Left lung (tissue), 10 donors: ENCODE results near the gene TMIE. TPM values are rescaled to one million over a fixed set of nuclear protein-coding genes. Genes with fewer than 3 reads are reported as not detected.

Experiments used
- ATAC-seq: fragments of 200-7000 bp; cut with Tn5 transposase; one replicate; pipeline ENCODE4 v1.9.1; 2020; ENCODE audit warnings: moderate library complexity
- DNase-seq, 4 donors: peaks; one replicate each; pipeline ENCODE4 v3.0.0-alpha.2; 2013 to 2020
- H3K27ac ChIP-seq, 2 donors: fragments of 200-600 bp; sonication (generic) in 1 of 2; one replicate each; pipeline versions ENCODE4 v1.5.0 to v1.8.0; 2020 to 2021
- H3K27me3 ChIP-seq, 2 donors: fragments of 200-600 bp; sonication (generic) in 1 of 2; one replicate each; pipeline versions ENCODE4 v1.5.0 to v1.8.0; 2020 to 2021
- H3K36me3 ChIP-seq, 2 donors: fragments of 200-600 bp; sonication (generic) in 1 of 2; one replicate each; pipeline versions ENCODE4 v1.5.0 to v1.8.0; 2020 to 2021
- H3K4me1 ChIP-seq, 2 donors: fragments of 200-600 bp; one replicate each; pipeline ENCODE4 v1.8.0; 2021
- H3K4me3 ChIP-seq, 2 donors: fragments of 200-600 bp; sonication (generic) in 1 of 2; one replicate each; pipeline versions ENCODE4 v1.5.0 to v1.8.0; 2020 to 2021; ENCODE audit warnings: mild to moderate bottlenecking in 1 of 2
- H3K9me3 ChIP-seq, 2 donors: fragments of 200-600 bp; sonication (generic) in 1 of 2; one replicate each; pipeline versions ENCODE4 v1.5.0 to v1.8.0; 2020 to 2021
- intact Hi-C, 2 donors: fragments of 100-400 bp; cut with DNase I; formaldehyde crosslinking; loops; one replicate each; pipeline versions ENCODE4 v1.11.2 to v1.14.2; 2022
- polyA plus RNA-seq, 6 donors: library from polyadenylated mRNA; unstranded; fragments of 120-200 nt; gene quantifications; one replicate each; pipeline ENCODE4 v1.2.1, GENCODE V29; 2013; ENCODE audit not compliant: insufficient read length in 6 of 6
- total RNA-seq, 2 donors: library from RNA; stranded (reverse); fragmentation: NEBNext Ultra II Directional; extraction: Animal tissue kit (Norgen Biotek cat#: 25700); gene quantifications; one replicate each; pipeline ENCODE4 v1.2.1, GENCODE V29; 2021
- TF ChIP-seq, protein P1 (sequence below), 2 donors: fragments of 200-600 bp; sonication (generic) in 1 of 2; IDR thresholded peaks; one replicate each; pipeline versions ENCODE4 v1.5.0 to v1.8.0; 2021; ENCODE audit warnings: antibody characterized with exemption in 2 of 2
- donor health status: DM: no; HTN: yes; CAD: no.
- donor health status: DM: no; HTN: no; CAD: no.

TMIE gene
- total and polyA plus RNA-seq, 8 donors, result 0.23 to 0.82 (median 0.48) TPM; not detected in 1

DNA sequence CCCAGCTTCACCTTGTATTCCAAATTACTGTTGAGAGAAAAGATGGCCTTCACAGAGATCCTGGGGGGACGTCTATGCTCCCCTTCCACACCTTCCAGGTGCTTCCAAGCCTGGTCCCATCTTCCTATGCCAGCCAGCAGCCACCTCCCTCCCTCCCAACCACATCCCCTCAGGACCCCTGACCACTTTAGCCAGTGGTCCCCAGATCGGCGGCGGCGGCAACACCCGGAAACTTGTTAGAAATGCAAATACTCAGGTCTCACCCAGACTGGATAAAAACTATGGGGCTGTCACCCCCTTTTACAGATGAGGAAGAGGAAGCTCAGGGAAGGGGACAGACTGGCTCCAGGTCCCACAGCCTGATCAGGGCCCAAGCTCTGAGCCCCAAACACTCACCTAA is 54.5 kb downstream of the TMIE start:
- ATAC-seq (no peak), DNase-seq (peak in 1 of 4 donors; percentile 54)
- no peaks in the 10 kb centered on the region for H3K27me3 ChIP-seq
- no peaks in the 10 kb centered on the region for H3K4me1 ChIP-seq
- intact Hi-C loops, result no loop called here
- TF ChIP-seq, protein P1, sequence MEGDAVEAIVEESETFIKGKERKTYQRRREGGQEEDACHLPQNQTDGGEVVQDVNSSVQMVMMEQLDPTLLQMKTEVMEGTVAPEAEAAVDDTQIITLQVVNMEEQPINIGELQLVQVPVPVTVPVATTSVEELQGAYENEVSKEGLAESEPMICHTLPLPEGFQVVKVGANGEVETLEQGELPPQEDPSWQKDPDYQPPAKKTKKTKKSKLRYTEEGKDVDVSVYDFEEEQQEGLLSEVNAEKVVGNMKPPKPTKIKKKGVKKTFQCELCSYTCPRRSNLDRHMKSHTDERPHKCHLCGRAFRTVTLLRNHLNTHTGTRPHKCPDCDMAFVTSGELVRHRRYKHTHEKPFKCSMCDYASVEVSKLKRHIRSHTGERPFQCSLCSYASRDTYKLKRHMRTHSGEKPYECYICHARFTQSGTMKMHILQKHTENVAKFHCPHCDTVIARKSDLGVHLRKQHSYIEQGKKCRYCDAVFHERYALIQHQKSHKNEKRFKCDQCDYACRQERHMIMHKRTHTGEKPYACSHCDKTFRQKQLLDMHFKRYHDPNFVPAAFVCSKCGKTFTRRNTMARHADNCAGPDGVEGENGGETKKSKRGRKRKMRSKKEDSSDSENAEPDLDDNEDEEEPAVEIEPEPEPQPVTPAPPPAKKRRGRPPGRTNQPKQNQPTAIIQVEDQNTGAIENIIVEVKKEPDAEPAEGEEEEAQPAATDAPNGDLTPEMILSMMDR (IDR thresholded peaks at IDR 0.05), result no peak
- no peak overlapping the region for H3K4me3 ChIP-seq
- no peak overlapping the region for H3K27ac ChIP-seq
- no peaks in the 10 kb centered on the region for H3K9me3 ChIP-seq
- H3K36me3 ChIP-seq, result no peaks in the 10 kb centered on the region

DNA sequence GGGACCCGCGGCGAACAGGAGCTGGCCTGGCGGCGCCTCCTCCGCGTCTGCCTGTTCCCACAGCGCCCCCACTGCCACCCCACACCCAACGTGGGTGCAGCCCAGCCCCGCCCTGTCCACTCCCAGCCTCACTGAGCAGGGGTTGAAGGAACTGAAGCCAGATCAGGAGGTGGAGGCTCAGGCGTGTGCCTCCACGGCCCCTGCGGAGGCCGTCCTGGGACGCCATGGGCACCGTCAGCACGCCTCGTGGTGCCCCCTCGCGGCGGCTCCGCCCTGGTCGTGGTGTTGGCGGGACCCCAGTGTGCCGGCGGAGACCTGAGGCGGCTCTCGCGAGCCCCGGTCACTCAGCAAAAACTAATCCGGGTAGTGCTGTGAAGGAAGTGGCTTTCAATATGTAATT is 55.5 kb downstream of the TMIE start:
- H3K36me3 ChIP-seq, result no peaks in the 10 kb centered on the region
- no peak overlapping the region for H3K4me3 ChIP-seq
- intact Hi-C loops, result no loop called here
- TF ChIP-seq, protein P1 (IDR thresholded peaks at IDR 0.05), result no peak
- DNase-seq (peak in 1 of 4 donors; percentile 62), ATAC-seq (no peak)
- H3K4me1 ChIP-seq, result no peaks in the 10 kb centered on the region
- no peak overlapping the region for H3K27ac ChIP-seq
- H3K27me3 ChIP-seq, result no peaks in the 10 kb centered on the region
- no peaks in the 10 kb centered on the region for H3K9me3 ChIP-seq

DNA sequence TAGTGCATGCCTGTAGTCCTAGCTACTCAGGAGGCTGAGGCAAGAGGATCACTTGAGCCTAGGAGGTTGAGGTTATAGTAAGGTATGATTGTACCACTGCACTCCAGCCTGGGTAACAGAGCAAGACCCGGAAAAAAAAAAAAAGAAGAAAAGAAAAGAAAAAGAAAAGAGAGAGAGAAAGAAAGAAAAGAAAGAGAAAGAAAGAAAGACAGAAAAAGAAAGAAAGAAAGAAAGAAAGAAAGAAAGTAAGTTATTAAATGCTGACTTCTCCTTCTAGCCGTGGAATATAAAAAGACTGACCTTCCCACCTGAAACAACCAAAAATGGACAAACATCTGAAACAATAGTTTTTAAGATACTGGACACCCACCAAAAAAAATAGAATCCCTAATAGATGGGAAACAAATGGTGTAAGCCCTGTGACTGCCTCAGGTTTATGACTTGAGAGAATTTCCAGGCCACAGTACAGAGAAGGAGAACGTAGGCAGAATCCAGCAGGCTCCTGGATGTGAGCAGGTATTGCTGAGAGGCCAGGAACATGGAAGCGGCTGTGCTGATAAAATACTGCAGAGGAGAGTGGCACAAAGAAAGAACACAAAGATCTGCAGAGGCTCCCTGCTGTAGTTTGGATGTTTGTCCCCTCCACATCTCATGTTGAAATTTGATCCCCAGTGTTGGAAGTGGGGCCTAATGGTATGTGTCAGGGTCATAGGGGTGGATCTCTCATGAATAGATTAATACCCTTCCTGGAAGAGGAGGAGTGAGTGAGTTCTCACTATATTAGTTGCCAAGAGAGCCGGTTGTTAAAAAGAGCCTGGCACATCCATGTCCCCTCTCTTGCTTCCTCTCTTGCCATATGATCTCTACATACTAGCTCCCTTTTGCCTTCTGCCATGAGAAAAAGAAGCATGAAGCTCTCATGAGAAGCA is 58.3 kb downstream of the TMIE start:
- no peak overlapping the region for H3K4me3 ChIP-seq
- no peaks in the 10 kb centered on the region for H3K36me3 ChIP-seq
- no peak for ATAC-seq
- H3K4me1 ChIP-seq, result no peaks in the 10 kb centered on the region
- H3K27me3 ChIP-seq, result no peaks in the 10 kb centered on the region
- H3K9me3 ChIP-seq, result peaks cover 0 to 11% of the 10 kb centered on the region in 2 donors
- H3K27ac ChIP-seq, result no peak overlapping the region
- intact Hi-C loops, result no loop called here
- TF ChIP-seq, protein P1 (IDR thresholded peaks at IDR 0.05), result no peak
- no peak for DNase-seq

Other genes with a start within 250 kb of the TMIE start
- gene LTF, start 236.5 kb upstream of the TMIE start, total RNA-seq, result 100 to 1,000 TPM in 1 of 2 donors, 1 to 10 TPM in 1; 2.3 to 113 TPM
- gene LTF, start 236.5 kb upstream of the TMIE start, polyA plus RNA-seq, result 1 to 10 TPM; 3.7 to 7.6 (median 5.5) TPM
- gene RTP3, start 203.4 kb upstream of the TMIE start, total RNA-seq, result not detected
- gene RTP3, start 203.4 kb upstream of the TMIE start, polyA plus RNA-seq, result under 1 TPM in 1 of 6 donors, not detected in 5; 0.13 TPM
- gene LRRC2, start 135.1 kb upstream of the TMIE start, total RNA-seq, result under 1 TPM; 0.45 to 0.47 TPM
- under 1 TPM; 0.36 to 0.47 (median 0.44) TPM for gene LRRC2, start 135.1 kb upstream of the TMIE start, polyA plus RNA-seq
- not detected for gene FAM240A, start 88.9 kb upstream of the TMIE start, total RNA-seq
- gene FAM240A, start 88.9 kb upstream of the TMIE start, polyA plus RNA-seq, result not detected
- gene ALS2CL, start 7.7 kb upstream of the TMIE start, total RNA-seq, result 10 to 100 TPM; 45.4 to 74.4 TPM
- 10 to 100 TPM in 5 of 6 donors, 1 to 10 TPM in 1; 7.6 to 14.7 (median 11.1) TPM for gene ALS2CL, start 7.7 kb upstream of the TMIE start, polyA plus RNA-seq
- under 1 TPM; 0.24 to 0.26 TPM for gene PRSS50, start 16.5 kb downstream of the TMIE start, total RNA-seq
- gene PRSS50, start 16.5 kb downstream of the TMIE start, polyA plus RNA-seq, result 1 to 10 TPM in 1 of 6 donors, under 1 TPM in 5; 0.38 to 1.1 (median 0.75) TPM
- gene MYL3, start 162.1 kb downstream of the TMIE start, total RNA-seq, result 1 to 10 TPM; 3.1 to 4.9 TPM
- 10 to 100 TPM in 5 of 6 donors, 1 to 10 TPM in 1; 8.0 to 13.4 (median 12.6) TPM for gene MYL3, start 162.1 kb downstream of the TMIE start, polyA plus RNA-seq
- 10 to 100 TPM; 12.0 to 22.8 TPM for gene PTH1R, start 176.3 kb downstream of the TMIE start, total RNA-seq
- 100 to 1,000 TPM in 2 of 6 donors, 10 to 100 TPM in 4; 60.6 to 131 (median 76.5) TPM for gene PTH1R, start 176.3 kb downstream of the TMIE start, polyA plus RNA-seq